ENCODE measurements around the gene GABBR1.
A peak's percentile ranks its signal among the peaks of the same experiment; 100 is the strongest.

GABBR1 gene

DNA sequence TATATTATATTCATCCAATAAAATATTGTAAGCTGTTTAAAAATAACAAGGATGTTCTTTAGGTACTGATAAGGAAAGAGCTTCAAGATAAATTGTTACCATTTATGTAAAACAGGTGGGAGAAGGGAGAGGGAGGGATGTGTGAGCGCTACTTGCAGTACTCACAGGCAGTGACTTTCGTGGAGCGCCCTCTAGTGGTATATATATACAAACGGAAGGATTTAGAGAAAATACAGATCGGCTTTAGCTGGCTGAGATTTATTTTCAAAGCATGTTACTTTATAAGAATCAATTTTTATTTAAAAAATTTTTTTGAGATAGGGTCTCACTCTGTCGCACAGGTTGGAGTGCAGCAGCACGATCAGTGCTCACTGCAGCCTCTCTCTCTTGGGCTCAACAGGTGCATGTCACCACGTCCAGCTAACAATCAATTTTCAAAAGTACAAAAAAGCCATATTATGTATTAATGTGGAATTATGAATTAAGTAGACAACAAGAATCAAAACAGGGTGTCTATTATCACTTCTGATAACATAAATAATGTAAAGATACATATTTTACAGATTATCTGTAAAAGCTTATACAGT, 20.6 kb upstream of the GABBR1 start:
- peak; percentile 94 for DNase-seq (ENCODE audit: low spot score)

- no peak for DNase-seq (ENCODE audit: low spot score)
Observed at GRCh38 chr6:29652198-29652584, 19.2 kb upstream of the GABBR1 start.

GRCh38 chr6:29651413-29652197, 18.6 kb upstream of the GABBR1 start:
- DNase-seq (ENCODE audit: low spot score) = no peak

GRCh38 chr6:29649701-29650673, 17.0 kb upstream of the GABBR1 start:
- peak; percentile 100 for DNase-seq (ENCODE audit: low spot score)

DNA sequence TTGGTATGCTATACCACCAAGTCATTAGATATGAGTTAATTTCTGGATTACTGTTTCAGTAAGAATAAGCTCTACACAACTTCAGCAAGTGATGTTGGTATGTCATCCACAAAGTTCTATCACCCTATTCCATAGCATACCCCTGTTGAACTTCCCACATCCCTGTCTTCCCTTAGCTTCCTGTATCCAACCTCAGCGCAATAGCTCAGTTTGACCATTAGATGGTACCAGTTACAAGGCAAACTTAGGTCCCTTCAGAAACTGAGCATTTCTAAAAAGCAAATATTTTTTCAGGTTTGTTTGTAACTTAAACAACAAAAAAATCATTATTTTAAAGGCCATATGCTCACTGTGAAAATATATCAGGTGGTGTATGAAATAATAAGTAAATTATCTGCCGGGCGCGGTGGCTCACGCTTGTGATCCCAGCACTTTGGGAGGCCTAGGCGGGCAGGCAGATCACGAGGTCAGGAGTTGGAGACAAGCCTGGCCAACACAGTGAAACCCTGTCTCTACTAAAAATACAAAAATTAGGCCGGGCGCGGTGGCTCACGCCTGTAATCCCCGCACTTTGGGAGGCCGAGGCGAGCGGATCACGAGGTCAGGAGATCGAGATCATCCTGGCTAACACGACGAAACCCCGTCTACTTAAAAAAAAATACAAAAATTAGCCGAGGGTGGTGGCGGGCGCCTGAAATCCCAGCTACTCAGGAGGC, 15.1 kb upstream of the GABBR1 start:
- DNase-seq (ENCODE audit: low spot score) = no peak

GRCh38 chr6:29641430-29642148, 8.6 kb upstream of the GABBR1 start:
- DNase-seq (ENCODE audit: low spot score) = no peak

GRCh38 chr6:29637247-29637646, 4.3 kb upstream of the GABBR1 start:
- no peak for DNase-seq (ENCODE audit: low spot score)

- DNase-seq (ENCODE audit: low spot score) = no peak
Observed at GRCh38 chr6:29633534-29633905, 537 bp upstream of the GABBR1 start.

GRCh38 chr6:29631860-29632731, 887 bp downstream of the GABBR1 start:
- DNase-seq (ENCODE audit: low spot score) = peak; percentile 69

DNA sequence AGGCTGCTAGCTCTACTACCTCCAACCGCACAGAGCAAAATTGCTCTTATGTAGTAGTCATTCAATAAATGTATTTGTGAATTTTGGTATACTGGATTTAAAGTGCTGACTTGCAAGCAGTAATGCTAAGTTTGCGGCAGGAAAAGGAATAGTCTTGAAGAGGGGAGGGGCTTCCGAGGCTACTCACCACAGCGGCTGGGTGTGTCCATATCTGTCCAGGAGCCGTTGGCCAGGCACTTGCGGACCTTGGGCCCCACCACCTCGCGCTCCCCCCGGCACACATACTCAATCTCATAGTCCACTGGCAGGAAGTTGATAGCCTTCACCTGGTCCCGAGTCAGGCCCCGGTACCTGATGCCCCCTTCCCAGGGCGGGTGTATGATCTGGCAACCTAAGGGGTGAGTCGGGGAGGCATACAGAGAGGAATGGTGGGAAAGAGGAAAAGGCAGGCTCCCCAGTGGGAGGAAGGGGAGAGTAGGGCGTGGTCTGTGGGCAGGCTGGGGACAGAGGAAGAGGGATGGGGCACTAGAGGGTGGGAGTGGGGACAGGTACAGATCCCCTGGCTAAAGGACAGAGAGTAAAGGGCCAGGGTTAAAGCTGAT, 1.7 kb downstream of the GABBR1 start:
- DNase-seq (ENCODE audit: low spot score) = no peak

GRCh38 chr6:29630315-29630714, 2.7 kb downstream of the GABBR1 start:
- DNase-seq (ENCODE audit: low spot score) = no peak

GRCh38 chr6:29629571-29629970, 3.4 kb downstream of the GABBR1 start:
- no peak for DNase-seq (ENCODE audit: low spot score)

GRCh38 chr6:29628419-29629281, 4.3 kb downstream of the GABBR1 start:
- DNase-seq (ENCODE audit: low spot score) = peak; percentile 85

DNA sequence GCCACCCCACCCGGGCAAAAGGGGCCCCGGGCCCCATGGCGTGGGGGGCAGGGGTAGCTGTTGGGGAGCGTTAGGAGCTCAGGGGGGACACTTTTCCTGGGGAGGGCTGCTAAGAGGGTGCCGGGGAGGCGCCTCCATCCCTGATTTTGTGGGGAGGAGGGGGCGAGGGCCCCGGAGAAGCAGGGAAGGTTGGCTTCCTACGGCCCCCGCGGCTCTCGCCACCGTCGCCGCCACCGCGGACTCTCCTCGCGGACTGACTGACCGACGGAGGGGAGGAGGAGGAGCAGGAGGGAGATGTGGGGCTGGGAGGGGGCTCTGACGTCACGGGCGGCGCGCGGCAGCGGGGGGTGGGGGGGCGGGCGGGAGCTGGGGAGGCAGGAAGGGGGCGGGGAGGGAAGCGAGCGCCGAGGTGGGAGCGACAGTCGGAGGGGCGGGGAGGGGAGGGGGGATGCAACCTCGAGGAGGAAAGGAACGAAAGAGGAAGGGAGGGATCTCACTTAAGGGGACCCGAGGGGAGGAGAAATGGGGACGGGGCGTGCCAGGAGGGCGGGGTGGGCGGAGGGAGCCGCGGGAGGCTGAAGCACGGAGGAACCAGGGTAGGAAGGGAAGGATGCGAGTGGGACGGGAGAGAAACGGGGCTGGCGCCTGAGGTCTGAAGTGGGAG, 5.1 kb downstream of the GABBR1 start:
- DNase-seq (ENCODE audit: low spot score) = peak; percentile 79

DNA sequence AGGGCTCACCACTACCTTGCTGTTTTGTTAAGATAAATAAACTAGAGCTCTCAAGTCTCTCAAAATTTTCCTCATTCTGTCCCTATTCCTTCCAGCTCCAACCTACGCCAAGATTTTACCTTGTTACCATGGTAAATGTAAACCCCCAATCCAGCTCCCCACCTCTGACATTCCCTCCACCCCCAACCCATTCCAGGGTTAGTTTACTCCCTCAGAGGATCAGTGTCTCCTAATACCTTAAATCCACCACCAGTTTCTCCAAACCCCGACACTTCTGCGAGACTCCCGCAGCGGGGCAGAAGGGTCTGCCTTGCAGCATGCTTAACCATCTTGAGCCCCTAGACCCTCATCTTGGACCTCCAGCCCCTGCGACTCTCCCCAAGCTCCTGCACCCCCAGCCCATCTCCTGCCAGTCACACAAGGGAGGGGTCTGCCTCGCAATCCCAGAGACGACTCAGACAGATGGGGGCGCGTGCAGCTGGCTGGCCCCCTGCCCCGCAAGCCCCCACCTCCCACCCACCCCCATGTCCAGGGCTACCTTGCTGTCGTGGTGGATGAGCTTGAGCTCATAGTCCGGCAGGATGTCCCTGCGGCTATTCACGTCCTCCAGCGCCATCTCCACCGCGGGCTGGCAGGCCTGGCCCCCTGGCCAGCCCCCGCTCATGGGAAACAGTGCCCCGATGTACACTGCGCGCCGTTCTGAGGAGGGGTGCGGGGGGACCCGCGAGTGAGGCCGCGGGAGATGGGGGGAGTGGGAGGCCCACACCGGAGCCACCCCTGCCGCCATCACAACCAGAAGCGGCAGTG, 5.8 kb downstream of the GABBR1 start:
- no peak for DNase-seq (ENCODE audit: low spot score)

GRCh38 chr6:29625337-29625930, 7.5 kb downstream of the GABBR1 start:
- DNase-seq (ENCODE audit: low spot score) = no peak

GRCh38 chr6:29624520-29624961, 8.4 kb downstream of the GABBR1 start:
- no peak for DNase-seq (ENCODE audit: low spot score)
